ENCODE results near the gene ARID4B. TPM values are rescaled to one million over a fixed set of nuclear protein-coding genes. Genes with fewer than 3 reads are reported as not detected.
"Not testable (repeated sequence)": the region's sequence is repeated elsewhere in the genome, so short reads cannot be mapped to it uniquely, and the experiment has no call there.

Gene ARID4B
- total RNA-seq, 1 donor from 2014 or later, result 39.9 TPM

GRCh38 chr1:235329139-235329902, 1.3 kb upstream of the ARID4B start:
- DNase-seq (ENCODE audit: low spot score), result peak; percentile 32

DNA sequence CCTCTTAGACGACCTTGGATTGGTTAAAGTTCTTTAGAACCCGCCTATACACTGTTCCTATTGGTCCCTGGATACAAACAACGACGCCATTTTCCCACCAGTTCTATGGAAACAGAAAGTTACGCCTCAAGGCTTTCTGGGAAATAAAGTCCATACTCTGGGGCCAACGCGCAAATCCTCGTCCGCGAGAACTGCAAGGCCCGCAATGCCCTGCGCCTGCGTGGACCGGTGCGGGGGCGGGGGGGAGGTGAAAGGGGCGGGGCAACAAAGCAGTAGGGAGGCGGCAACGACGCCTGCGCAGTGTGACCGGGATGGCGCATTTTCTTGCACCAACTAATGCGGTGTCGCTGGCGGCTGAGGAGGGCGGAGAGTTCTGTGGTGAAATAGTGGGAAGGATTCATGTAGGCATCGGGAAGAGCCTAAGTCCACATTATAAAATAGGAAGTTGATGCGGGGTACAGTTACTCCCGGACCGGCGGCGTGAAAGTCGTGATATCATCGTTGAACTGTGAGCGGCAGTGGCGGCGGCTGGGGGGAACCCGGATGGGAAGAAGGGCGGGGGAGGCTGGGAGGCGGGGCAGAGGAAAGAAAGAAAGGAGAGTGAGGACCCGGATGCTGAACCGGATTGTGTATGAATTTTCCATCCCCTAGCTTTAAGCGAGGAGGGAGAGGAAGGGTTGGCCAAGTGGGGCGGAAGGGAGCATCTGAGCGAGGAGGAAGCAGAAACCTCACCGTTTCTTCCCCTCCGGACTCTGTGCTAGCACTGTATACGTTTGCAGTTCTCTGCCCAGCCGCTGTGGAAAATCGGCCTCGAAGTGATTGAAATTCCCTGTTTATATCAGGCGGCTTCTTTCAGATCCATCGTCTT, 526 bp upstream of the ARID4B start, which contains the start of gene GGPS1:
Gene GGPS1 (plus strand): TSS at position 300 of the 868 bp plus-strand sequence. CDS start 6,695 bp downstream, outside the sequence.
- DNase-seq (ENCODE audit: low spot score), result peak; percentile 98

DNA sequence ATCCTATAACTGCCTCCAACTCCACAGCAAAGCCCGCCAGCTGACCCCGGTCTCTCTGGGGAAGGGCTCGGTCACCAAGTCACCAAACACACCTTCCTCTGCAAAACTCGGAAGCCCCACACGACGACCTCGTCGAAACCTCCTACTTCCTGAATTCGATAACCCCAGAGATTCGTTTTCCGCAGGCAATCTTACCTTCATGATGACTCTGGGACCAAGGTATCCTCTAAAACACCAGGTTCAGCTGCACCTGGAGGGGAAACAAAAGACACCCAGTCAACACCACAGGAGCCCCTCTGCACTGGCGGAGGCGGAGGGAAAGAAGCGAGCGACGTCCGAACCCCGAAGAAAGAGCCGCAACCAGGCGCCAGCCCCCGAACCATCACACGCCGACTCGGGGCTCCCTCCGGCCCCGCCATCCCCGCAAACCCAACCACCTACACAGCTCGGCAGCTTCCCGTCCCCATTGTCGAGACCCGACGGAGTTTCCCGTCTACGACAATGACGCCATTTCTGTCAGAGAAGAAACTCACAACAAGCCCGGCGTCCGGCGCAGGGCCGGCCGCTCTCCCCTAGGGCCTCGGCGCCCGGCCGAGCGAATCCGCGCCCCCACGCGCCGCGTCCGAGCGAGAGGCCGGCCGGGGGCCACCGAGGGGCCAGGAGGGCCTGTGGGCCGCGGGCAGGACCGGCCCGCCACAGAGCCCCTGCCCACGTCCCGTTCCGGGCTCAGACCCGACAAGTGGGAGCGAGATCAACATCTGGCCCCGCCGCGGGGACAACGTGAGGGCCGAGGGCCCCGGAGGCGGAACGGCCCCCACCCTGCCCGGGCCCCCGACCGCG, 1.0 kb downstream of the ARID4B start:
- DNase-seq (ENCODE audit: low spot score), result peak; percentile 16

GRCh38 chr1:235325854-235326253, 2.1 kb downstream of the ARID4B start:
- no peak for DNase-seq (ENCODE audit: low spot score)

- DNase-seq (ENCODE audit: low spot score), result no peak
Observed at GRCh38 chr1:235325139-235325538, 2.8 kb downstream of the ARID4B start.

DNA sequence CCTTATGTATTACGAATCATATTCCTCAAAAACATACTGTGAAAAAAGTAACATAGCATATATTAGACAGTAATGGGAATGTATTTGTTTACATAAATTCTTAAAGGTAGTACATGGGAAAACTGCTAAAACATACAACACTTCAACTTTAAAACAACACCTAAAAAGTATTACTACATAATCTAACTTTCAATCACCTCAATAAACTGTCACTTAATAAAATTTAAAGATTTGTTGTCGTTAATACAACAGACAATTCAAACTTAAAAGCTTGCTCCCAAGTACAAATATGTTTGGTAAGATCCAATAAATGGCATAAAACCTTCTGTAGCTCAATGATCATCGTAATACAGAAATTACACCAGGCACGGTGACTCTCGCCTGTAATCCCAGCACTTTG, 3.7 kb downstream of the ARID4B start:
- no peak for DNase-seq (ENCODE audit: low spot score)

- DNase-seq (ENCODE audit: low spot score), result no peak
Observed at GRCh38 chr1:235320521-235321179, 7.3 kb downstream of the ARID4B start.

- DNase-seq (ENCODE audit: low spot score), result no peak
Observed at GRCh38 chr1:235319255-235319654, 8.7 kb downstream of the ARID4B start.

DNA sequence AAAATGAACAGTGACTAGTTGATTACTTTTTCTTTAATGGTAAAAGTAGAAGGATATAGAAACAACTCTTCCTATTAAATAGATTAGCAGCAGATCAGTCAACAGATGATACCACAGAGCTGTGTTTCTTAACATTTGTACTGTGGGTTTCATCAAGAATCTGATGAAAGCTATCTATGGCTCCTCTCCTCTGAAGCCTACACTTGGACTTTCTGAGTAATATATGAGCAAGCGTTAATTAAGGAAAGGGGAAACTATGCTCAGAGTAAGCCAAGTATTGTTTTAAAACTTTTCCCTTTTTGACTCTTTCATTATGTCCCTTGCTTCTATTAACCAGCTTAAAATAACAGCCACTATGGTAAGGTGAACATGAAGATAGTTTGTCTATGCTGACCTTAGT, 10.8 kb downstream of the ARID4B start:
- DNase-seq (ENCODE audit: low spot score), result no peak

GRCh38 chr1:235315735-235316134, 12.2 kb downstream of the ARID4B start:
- DNase-seq (ENCODE audit: low spot score), result no peak

GRCh38 chr1:235315173-235315572, 12.8 kb downstream of the ARID4B start:
- no peak for DNase-seq (ENCODE audit: low spot score)

GRCh38 chr1:235313931-235314678, 13.9 kb downstream of the ARID4B start:
- DNase-seq (ENCODE audit: low spot score), result no peak

- DNase-seq (ENCODE audit: low spot score), result no peak
Observed at GRCh38 chr1:235313262-235313661, 14.7 kb downstream of the ARID4B start.

DNA sequence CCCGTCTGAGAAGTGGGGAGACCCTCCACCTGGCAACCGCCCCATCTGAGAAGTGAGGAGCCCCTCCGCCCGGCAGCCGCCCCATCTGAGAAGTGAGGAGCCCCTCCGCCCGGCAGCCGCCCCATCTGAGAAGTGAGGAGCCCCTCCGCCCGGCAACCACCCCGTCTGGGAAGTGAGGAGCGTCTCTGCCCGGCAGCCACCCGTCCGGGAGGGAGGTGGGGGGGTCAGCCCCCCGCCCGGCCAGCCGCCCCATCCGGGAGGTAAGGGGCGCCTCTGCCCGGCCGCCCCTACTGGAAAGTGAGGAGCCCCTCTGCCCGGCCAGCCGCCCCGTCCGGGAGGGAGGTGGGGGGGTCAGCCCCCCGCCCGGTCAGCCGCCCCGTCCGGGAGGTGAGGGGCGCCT, 18.8 kb downstream of the ARID4B start:
- not testable (repeated sequence) for DNase-seq (ENCODE audit: low spot score)

DNA sequence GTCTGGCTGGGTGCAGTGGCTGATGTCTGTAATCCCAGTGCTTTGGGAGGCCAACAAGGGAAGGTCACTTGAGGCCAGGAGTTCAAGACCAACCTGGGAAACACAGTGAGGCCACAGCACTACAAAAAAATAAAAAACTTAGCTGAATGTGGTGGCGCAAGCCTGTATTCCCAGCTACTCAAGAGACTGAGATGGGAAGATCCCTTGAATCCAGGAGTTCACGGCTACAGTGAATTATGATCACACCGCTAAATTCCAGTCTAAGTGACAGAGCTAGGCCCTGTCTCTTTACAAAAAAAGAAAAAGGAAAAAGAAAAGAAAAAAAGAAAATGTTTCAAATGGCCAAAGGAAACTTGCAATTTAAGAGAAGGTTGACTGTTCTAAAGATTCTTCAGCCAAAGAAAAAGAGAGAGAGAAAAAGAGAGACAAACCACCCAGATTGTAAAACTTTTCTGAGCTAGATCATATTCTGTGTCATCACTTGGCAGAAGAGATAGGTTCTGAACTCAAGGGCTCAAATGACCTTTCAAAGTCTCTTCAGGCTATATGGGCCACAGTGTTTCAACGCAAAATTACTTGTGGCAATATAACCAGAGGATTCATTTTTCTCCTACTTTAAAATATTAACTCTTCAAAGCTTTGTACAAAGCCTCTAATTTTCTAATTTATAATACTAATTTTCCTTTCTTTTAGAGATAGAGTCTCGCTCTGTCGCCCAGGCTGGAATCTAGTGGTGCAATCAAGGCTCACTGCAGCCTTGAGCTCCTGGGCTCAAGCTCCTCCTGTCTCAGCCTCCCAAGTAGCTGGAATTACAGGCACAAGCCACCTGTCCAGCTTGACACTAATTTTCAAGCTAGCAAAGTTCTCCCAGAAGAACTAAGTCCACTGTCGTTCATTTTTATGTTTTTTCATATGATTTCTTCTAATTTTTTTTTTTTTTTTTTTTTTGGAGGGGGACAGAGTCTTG, 20.5 kb downstream of the ARID4B start:
- DNase-seq (ENCODE audit: low spot score), result no peak

GRCh38 chr1:235304549-235305451, 23.2 kb downstream of the ARID4B start:
- DNase-seq (ENCODE audit: low spot score), result no peak

- DNase-seq (ENCODE audit: low spot score), result no peak
Observed at GRCh38 chr1:235302143-235302542, 25.8 kb downstream of the ARID4B start.

- no peak for DNase-seq (ENCODE audit: low spot score)
Observed at GRCh38 chr1:235299169-235299858, 28.7 kb downstream of the ARID4B start.

Measured in mucosa of gallbladder (tissue), 1 donor.